Frontal cortex (tissue), 4 donors: Measurements from ENCODE around the gene RNF224. TPM values are rescaled to one million over a fixed set of nuclear protein-coding genes. Genes with fewer than 3 reads are reported as not detected.
"Not testable (repeated sequence)": the region's sequence is repeated elsewhere in the genome, so short reads cannot be mapped to it uniquely, and the experiment has no call there.

Experiments used
- DNase-seq, 2 donors: peaks; one replicate each; pipeline ENCODE4 v3.0.0; 2012; ENCODE audit warnings: low spot score in 2 of 2
- FAIRE-seq: peaks from 2 replicates; lab custom pipeline; 2012; peaks lifted over from hg19 to GRCh38; lab: Jason Lieb, UNC
- total RNA-seq: library from RNA; depleted of rRNA; stranded (reverse); fragments of >200 nt; gene quantifications from one replicate; pipeline ENCODE4 v1.2.3, GENCODE V29; 2014
- donor health status: control.
- donor health status: control.
- donor health status: control.

Gene RNF224
- total RNA-seq, 1 donor from 2014 or later, result not detected

DNA sequence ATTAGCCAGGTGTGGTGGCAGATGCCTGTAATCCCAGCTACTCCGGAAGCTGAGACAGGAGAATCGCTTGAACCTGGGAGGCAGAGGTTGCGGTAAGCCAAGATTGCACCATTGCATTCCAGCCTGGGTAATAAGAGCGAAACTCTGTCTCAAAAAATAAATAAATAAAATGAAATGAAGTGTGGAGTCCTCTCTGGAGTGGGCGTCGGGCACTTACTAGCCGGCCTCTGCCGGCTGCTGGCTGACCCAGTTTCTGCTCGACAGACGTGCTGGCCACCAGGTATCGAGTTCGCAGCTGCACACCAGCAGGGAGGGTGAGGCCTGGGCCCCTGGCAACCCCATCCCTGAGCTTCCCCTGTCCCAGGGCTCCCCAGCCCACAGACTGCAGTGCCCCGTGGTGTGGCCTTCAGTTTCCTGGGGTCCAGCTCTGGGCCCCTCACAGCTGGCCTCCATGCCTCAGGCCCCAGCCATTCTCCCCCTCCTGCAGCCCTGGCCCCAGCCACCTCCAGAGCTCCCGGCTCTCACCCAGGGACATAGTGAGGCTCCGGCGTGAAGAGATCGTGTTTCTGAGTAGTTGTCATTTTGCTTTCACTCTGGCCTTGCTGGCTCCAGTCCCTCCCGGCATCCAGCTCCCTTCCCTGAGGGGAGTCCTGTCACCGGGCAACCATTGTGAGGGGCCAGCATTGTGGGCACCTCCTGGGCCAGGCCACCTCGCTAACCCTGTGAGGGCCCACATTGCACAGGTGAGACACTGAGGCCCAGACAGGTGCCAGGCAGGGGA is 20.0 kb downstream of the RNF224 start:
- DNase-seq (no peak), FAIRE-seq (no peak)

DNA sequence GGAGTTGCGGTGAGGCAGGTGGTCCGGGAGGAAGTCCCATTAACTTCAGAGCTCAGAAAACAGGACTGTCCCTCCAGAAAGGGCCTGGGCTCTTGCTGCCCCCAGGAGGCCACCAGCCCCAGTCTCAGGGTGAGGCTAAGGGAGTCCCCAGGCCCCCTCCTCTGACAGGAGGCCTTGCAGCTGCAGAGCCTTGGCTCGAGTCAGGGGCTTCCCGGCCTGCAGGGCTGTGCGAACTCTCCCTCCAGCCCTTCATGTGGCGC is 20.5 kb downstream of the RNF224 start:
- FAIRE-seq (no peak), DNase-seq (no peak)

DNA sequence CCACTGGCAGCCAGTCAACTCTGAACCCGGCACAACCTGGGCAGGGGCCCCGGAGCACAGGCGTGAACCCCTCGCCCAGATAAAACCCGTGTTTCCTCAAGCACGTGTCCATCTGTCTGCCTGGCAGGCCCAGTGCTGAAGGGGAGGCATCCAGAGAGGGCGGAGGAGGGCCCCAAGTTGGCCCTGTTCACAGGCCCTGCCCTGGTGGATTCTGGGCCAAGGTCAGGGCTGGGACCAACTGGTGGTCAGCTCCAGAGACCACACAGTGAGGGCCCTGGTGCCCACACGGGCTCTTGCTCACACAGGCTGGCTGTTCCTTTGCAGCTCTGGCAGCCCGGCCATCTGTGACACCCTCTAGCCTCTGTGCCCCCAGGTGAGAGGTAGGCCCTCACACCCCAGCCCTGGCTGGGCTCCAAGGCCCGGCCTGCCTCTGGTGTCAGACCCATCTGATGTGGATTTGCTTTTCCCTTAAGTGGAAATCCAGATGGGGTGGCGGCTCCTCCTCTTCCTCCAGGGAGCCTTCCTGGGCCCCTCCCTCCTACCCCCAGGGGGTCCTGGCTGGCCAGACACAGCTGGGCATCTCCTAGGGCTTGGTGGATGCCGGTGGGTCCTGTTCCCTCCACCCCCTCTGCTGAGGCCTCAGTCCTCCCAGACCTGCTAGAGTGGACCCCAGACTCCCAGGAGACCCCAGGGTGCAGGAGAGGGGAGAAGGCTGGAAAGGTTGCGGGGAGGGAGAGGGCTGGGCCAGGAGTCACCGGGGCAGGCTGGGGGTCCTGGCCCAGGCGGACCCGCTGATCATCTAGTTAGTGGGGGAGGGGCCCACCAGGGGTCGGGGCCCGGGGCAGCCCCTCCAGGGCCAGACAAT is 23.3 kb downstream of the RNF224 start:
- no peak for FAIRE-seq
- no peak for DNase-seq

DNA sequence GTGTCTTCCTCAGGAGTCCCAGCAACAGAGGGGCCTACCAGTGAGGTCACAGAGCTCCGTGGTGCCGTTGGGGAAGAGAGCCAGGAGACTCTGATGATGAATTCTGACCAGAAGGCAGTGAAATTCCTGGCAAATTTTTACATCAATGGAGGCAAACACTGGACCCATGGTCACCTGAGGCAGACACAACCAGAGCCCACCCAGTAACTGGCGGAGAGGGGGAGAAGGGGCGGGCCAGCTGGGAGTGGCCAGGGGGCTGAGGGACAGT is 23.8 kb downstream of the RNF224 start, which contains the start of gene STPG3:
Gene STPG3, plus strand, starts transcription at position 93 of the 268 bp plus-strand sequence. Its CDS starts 1 bp downstream, at position 94.
- DNase-seq (no peak), FAIRE-seq (no peak)

DNA sequence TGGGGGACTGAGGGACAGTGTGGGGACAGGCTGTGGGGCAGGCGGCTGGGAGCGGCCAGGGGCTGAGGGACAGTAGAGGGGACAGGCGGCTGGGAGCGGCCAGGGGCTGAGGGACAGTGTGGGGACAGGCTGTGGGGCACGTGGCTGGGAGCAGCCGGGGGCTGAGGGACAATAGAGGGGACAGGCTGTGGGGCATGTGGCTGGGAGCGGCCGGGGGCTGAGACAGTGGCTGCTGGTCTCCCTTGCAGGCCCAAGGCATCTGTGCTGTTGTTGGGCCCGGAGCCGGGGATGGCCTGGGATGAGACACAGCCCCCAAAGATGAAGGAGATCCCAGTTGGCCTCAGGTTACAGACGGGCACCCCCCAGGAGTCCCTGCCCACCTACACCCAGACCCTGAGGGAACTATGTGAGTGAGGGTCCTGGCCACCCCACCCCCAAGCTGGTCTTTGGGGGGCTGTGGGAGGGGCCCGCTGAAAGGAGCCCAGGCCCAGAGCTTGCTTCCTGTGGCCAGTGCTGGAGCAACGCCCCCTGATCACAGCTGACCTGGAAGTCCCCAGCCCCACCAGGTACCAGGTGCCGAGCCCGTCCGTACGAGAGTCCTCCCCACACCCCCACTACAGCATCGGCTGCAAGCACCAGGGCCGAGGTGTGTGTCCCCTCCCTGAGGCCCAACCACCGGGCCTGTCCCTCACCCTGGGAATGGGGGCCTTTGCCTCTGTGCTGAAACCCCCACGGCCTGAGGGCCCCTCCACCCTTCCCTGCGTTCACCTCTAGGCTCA is 24.4 kb downstream of the RNF224 start:
- FAIRE-seq, result no peak
- DNase-seq, result no peak

DNA sequence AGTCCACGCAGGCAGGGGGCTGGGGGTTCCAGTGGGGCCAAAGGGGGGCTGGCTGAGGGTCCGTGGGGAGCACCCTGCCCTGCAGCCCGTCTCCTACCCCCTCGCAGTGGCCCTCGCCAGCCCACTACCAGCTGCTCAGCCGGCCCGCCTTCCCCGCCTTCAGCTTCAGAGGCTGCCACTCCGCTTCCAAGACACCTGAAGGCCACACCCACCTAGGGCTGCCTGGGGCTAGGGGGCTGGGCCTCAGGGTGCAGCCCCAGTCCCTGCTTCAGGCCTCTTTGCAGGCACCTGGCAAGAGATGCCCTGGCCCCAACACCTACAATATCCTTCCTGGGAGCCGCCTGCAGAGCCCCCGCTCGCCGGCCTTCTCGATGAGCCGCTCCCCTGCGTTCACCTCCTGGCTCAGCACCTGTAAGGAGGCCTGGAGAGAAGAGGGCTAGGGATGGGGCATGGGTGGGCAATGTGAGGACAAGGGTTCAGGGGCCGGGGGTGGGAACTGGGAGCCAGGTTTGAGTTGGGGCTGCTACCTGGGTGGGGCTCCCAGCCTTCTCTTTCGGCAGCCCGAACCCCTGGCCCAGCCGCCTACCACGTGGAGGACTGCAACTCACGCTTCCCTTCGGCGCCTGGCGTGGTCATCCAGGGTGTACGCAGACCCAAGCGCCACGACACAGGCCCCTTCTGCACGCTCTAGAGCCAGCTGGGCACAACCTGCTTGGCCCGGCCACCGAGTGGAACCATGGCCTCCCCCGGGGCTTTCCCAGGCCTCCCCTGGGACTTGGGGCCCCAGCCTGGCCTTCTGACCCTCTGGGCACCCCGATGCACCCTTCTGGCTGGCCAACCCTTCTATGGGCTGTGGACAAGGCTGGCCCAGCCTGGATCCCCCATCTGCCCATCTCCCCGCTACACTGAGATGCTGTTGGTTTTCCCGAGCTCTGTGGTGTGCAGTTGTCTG is 25.5 kb downstream of the RNF224 start:
- DNase-seq, result no peak
- FAIRE-seq, result no peak

DNA sequence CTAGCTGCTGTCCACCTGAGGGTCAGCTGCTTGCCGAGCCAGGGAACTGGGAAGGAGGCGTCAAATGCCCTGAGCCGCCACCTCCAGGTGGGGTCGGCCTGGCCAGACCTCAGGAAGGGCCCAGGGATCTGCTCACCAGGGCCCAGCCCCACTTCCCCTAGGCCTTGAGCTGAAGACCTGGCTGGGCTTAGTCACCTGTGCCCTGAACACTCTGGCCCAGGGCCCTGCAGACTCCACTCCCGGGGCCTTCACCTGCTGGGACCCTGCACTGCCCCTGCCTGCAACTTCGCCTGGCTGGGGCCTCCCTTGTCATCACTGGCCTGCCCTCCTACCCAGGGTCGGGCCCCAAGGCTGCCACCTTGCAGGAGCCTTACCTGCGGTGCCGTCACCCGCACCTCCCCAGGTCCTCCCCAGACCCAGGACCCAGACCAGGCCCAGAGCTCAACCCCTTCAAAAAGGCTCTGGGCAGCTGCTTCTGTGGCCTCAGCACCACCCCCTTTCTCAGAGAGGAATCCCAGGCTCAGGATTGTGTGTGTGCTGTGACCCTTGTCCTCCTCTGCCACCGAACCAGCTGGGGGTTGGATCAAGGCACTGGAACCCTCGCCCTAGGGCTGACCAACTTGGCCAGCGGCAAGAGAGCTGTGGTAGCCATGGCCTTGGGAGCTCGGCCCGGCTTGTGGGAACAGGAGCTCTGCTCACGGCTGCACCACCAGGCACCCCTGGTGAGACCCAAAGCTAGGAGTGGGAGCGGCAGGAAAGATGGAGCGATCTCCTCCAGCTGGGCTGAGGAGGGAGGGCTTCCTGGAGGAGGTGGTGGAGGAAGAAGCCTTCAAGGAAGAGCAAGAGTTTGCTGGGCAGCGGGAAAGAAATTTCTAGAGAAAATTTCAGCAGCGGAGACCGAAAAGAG is 26.7 kb downstream of the RNF224 start:
- DNase-seq (no peak), FAIRE-seq (no peak)

DNA sequence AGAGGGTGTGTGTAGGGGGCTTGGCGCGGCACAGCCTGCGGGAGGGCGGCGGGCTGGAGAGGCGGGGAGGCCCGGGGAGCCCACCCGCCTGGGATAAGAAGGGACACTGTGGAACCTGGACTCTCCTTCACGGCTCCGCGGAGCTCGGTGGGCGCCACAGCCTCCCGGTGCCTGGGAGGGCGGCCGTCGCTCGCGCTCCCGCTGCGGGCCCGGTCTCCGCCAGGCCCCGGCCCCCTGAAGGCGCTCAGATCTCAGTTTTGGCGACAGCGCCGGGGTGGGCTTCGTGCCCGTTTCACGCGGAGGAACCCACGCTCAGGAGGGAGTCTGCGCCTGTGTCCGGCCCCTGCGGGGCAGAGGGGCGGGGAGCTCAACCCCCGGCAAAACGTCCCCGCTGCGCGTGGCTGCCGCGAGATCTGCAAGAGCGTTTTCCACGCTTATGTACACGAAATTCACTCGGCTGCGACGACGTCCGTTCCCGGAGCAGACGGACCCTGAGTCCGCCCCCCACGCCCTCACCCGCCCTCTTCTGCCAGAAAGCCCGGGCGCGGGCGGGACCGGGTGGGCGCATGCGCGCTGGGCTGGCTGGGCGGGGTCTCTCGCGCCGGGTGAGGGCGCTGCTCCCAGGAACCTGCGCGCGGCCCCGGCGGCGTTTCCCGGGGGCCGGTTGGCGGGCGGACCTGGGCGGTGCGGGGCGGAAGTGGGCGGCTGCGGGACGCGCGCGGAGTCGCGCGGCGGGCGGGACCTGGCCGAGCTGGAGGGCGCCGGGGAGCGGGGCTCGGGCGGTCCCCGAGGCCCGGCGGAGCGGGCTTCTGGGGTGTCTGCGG is 27.5 kb downstream of the RNF224 start, which contains the start of gene NELFB:
Gene NELFB, plus strand, starts transcription at position 704 of the 824 bp plus-strand sequence.
- DNase-seq (peak; percentile 100), FAIRE-seq (no peak)

DNA sequence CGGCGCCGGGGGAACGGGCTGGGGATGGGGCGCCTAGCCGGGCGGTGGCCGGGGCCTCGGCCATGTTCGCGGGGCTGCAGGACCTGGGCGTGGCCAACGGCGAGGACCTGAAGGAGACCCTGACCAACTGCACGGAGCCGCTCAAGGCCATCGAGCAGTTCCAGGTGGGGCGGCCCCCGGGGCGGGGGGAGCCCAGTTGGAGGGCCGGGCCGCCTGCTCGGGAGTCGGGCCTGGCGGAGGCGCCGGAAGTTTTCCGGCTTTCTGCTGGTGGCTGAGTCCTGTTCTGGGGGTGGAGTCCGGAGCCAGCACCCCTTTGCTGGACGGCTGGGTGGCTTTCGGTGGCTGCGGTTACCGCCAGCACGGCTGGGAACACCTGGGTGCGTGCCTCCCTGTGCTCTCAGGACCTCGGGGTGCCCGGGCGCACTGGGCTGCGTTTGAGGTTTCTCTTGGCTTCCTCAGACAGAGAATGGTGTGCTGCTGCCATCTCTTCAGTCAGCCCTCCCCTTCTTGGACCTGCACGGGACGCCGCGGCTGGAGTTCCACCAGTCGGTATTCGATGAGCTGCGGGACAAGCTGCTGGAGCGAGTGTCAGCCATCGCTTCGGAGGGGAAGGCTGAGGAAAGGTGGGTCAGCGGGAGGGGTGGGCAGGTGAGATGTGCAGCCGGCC is 28.3 kb downstream of the RNF224 start:
- DNase-seq (no peak), FAIRE-seq (no peak)

DNA sequence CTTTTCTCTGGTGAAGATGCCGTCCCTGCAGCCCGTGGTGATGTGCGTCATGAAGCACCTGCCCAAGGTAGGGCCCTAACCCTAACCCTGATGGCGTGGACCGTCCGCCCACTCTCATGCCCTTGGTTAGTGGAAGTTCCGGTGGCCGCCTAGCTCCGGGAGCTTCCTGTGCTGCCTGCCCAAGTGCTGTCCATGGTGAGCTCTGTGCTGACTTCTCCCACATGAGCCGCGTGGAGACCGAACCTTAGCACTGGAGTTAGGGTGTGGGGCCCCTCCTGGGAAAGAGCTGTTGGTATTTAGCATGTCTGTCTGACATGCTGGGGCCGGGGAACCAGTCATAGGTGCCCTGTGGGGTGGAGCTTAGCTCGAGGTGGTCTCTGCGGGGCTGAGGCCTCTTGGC is 29.1 kb downstream of the RNF224 start:
- FAIRE-seq, result no peak
- DNase-seq, result no peak

DNA sequence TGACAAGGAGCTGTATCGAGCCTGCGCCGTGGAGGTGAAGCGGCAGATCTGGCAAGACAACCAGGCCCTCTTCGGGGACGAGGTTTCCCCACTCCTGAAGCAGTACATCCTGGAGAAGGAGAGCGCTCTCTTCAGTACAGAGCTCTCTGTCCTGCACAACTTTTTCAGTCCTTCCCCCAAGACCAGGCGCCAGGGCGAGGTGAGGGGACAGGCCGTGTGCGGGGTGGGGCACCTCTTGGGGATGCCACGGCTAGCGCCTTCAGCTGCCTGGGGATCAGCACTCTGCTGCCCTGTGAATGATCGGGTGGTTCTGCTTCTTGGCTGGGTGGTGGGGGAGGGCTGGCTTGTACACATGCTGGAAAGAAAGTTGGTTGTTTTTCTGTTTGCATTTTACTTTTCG is 29.6 kb downstream of the RNF224 start:
- no peak for DNase-seq
- FAIRE-seq, result no peak

DNA sequence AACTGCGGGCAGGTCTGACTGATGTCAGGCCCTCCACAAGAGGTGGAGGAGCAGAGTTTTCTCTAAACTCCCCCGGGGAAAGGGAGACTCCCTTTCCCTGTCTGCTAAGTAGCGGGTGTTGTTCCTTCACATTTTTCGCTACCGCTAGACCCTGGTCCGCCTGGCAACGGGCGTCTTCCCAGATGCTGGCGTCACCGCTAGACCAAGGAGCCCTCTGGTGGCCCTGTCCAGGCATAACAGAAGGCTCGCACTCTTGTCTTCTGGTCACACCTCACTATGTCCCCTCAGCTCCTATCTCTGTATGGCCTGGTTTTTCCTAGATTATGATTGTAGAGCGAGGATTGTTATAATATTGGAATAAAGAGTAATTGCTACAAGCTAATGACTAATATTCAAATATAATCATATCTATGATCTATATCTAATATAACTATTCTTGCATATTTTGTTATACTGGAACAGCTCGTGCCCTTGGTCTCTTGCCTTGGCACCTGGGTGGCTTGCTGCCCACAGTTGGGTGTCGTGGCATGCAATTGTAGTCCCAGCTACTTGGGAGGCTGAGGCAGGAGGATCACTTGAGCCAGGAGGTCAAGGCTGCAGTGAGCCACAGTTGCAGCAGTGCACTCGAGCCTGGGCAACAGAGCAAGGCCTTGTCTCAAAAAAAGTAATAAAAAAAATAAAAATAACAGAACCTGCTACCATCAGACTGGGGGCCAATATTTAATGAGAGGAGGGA is 35.0 kb downstream of the RNF224 start:
- not testable (repeated sequence) for FAIRE-seq, DNase-seq

DNA sequence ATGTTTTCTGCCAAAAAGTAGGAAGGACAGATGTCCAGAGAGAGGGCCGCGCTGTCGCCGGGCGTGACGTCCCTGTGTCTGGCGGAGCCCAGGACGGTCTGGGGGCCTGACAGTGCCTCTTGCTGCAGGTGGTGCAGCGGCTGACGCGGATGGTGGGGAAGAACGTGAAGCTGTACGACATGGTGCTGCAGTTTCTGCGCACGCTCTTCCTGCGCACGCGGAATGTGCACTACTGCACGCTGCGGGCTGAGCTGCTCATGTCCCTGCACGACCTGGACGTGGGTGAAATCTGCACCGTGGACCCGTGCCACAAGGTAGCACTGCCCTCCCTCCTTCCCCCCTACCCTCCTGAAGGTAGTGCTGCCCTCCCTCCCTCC is 35.6 kb downstream of the RNF224 start:
- FAIRE-seq, result no peak
- DNase-seq, result no peak

DNA sequence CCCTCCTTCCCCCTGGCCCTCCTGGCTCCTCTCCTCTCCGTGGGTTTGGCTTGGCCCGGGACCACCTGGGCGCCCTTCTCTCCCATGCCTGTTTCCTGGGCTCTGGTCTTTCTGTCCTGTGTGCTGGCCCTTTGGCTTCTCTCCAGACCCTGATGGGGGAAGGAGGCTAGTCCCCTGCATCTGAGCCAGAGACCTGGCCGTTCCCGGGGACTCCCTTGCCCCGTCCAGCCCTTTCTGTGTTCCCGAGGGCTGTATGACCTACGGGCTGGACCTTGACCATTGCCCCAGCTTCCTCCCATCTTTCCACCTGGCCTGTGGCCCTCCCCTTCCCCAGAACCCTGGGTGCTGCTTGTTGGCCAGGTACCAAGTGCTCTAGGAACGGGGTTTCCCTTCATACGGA is 36.2 kb downstream of the RNF224 start:
- DNase-seq (no peak), FAIRE-seq (no peak)

DNA sequence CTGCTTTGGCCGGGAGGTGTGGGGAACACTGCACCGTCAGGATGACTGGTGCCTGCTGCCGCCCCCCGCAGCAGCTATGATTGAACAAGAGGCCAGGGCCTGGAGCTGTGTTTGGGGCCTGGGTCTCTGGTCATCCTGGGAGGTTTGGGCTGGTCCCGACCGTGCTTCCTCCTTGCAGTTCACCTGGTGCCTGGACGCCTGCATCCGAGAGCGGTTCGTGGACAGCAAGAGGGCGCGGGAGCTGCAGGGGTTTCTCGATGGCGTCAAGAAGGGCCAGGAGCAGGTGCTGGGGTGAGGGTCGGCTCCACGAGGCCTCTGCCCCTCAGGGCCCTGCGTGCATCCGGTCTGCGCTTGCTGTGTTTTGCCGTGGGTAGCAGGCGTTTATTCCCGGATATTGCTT is 36.8 kb downstream of the RNF224 start:
- DNase-seq, result no peak
- FAIRE-seq, result no peak

DNA sequence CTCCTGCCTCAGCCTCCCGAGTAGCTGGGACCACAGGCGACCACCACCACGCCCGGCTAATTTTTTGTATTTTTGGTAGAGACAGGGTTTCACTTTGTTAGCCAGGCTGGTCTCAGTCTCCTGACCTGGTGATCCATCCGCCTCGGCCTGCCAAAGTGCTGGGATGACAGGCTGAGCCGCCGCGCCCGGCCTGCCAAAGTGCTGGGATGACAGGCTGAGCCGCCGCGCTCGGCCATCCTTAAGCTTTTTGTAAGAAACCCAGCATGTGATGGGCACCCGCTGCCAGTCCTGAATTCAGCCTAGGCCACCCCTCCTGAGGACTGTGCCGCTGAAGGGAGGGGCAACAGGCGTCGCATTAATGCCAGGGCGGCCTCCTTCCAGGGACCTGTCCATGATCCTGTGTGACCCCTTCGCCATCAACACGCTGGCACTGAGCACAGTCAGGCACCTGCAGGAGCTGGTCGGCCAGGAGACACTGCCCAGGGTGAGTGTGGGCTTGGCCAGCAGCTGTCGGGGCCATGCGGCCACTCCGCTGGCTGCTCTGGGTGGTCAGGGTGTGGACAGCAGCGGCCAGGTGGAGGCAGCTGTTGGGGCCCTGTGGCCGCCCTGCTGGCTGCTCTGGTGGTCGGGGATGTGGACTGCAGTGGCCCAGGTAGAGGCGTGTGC is 38.3 kb downstream of the RNF224 start:
- FAIRE-seq, result no peak

More for the DNA sequence above, 38.3 kb downstream of the RNF224 start:
- DNase-seq, result no peak
